ENCODE results near the gene SGMS2. TPM values are rescaled to one million over a fixed set of nuclear protein-coding genes. Genes with fewer than 3 reads are reported as not detected.
"Not testable (repeated sequence)": the region's sequence is repeated elsewhere in the genome, so short reads cannot be mapped to it uniquely, and the experiment has no call there.

Gene SGMS2
- total and polyA plus RNA-seq, 2 donors (not counting 1 experiment from before 2014, with no cell fraction given), result 0.12 TPM; not detected in 1

DNA sequence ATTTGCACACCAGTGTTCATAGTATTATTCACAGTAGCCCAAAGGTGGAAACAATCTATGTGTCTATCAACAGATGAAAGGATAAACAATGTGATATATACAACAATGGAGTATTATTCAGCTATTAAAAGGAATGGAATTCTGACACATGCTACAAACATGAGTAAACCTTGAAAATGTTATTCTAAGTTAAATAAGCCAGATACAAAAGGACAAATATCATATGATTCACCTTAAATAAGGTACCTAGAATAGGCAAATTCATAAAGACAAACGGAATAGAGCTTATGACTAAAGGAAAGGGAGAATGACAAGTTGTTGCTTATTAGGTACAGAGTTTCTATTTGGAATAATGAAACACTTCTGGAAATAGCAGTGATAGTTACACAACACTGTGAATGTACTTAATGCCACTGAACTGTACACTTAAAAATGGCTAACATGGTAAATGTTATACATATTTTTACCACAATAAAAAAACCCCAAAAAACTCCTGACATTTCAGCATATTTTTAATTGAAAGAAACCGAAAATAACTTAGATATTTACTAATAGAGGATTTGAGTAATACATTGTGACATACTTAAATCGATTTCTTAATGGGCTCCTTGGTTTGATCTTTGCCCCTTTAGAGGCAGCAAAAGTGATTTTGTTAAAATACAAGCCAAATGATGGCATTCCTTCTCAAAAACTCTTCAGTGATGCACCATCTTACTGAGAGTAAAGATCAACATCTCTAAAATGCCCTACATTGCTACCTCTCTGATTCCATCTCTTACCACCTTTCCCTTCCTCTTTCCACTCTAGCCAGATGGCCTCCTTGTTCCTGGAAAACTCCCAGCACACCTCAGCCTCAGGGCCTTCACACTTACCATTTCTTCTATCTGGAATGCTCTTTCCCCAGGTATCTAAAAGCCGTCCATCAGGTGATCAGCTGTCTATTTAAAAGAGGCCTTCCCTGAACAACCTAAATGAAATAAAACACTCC lies 98.0 kb downstream of the SGMS2 start:
- Histone ChIP-seq H3K79me2 (ENCODE audit: control insufficient read depth, insufficient read depth, low read length) (no peaks in the 10 kb centered on the region), H2AFZ (ENCODE audit: insufficient read depth, low read depth, low read length, poor library complexity, severe bottlenecking) (no peak overlapping the region), H3K4me2 (replicated peaks; ENCODE audit: low read depth, low read length, poor library complexity, severe bottlenecking) (no peak overlapping the region), H3K4me1 (ENCODE audit: control insufficient read depth in 2 of 2, insufficient read depth in 2 of 2, low read length in 2 of 2) (no peaks in the 10 kb centered on the region), H3K9ac (ENCODE audit: low read length) (no peak overlapping the region), H3K27me3 (replicated peaks in 1 of 4; ENCODE audit: control extremely low read depth in 1 of 4, control insufficient read depth in 3 of 4, insufficient read depth in 4 of 4, low read length in 3 of 4) (peaks cover 0 to 3% (median 0%) of the 10 kb centered on the region in 4 experiments), H3K27ac (ENCODE audit: low read length in 2 of 2) (no peak overlapping the region), H3K4me3 (ENCODE audit: control extremely low read depth in 1 of 5, extremely low read depth in 1 of 5, insufficient read depth in 1 of 5, low read depth in 2 of 5, low read length in 4 of 5) (no peak overlapping the region), H3K36me3 (replicated peaks in 1 of 2; ENCODE audit: control extremely low read depth in 1 of 2, control insufficient read depth in 1 of 2, extremely low read depth in 1 of 2, insufficient read depth in 2 of 2, low read length in 1 of 2) (no peaks in the 10 kb centered on the region), H3K9me3 (ENCODE audit: control extremely low read depth in 1 of 3, control insufficient read depth in 2 of 3, insufficient read depth in 1 of 3, low read length in 2 of 3) (peaks cover 4 to 11% (median 6%) of the 10 kb centered on the region in 3 donors), H4K20me1 (ENCODE audit: control insufficient read depth, insufficient read depth, low read length, poor library complexity, severe bottlenecking) (no peaks in the 10 kb centered on the region)
- TF ChIP-seq EZH2 (IDR thresholded peaks at IDR 0.05; ENCODE audit: borderline replicate concordance, insufficient read depth, low read depth, low read length, poor library complexity, severe bottlenecking), result no peak
- TF ChIP-seq, protein P1, sequence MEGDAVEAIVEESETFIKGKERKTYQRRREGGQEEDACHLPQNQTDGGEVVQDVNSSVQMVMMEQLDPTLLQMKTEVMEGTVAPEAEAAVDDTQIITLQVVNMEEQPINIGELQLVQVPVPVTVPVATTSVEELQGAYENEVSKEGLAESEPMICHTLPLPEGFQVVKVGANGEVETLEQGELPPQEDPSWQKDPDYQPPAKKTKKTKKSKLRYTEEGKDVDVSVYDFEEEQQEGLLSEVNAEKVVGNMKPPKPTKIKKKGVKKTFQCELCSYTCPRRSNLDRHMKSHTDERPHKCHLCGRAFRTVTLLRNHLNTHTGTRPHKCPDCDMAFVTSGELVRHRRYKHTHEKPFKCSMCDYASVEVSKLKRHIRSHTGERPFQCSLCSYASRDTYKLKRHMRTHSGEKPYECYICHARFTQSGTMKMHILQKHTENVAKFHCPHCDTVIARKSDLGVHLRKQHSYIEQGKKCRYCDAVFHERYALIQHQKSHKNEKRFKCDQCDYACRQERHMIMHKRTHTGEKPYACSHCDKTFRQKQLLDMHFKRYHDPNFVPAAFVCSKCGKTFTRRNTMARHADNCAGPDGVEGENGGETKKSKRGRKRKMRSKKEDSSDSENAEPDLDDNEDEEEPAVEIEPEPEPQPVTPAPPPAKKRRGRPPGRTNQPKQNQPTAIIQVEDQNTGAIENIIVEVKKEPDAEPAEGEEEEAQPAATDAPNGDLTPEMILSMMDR (IDR thresholded peaks at IDR 0.05), result no peak
- H3K4me3 Mint-ChIP-seq, result no peak overlapping the region
- H3K9me3 Mint-ChIP-seq (ENCODE audit: insufficient read depth), result peaks cover 8% of the 10 kb centered on the region
- no peak for ATAC-seq (ENCODE audit: low read depth)
- intact Hi-C loops (cut with micrococcal nuclease), result no loop called here
- H3K27ac Mint-ChIP-seq, result no peak overlapping the region
- POLR2A ChIA-PET, result no interaction called here
- no peak for DNase-seq
- H3K4me1 Mint-ChIP-seq, result no peaks in the 10 kb centered on the region
- WGBS (ENCODE audit: insufficient coverage), result 96% methylated on average over 2 of the region's 4 CpGs
- CTCF ChIA-PET, result interaction anchor here (1.3 kb wide), 1 partner anchor 10 kb away, joined by 5 read pairs; no protein-coding TSS in a partner anchor
- H3K27me3 Mint-ChIP-seq, result peaks cover 6% of the 10 kb centered on the region

GRCh38 chr4:107925713-107926112 lies 101.0 kb downstream of the SGMS2 start:
- DNase-seq; H2AFZ ChIP-seq (ENCODE audit: insufficient read depth, low read depth, low read length, poor library complexity, severe bottlenecking); H3K79me2 ChIP-seq (ENCODE audit: control insufficient read depth, insufficient read depth, low read length); H3K9me3 Mint-ChIP-seq (ENCODE audit: insufficient read depth); H3K27ac ChIP-seq (ENCODE audit: low read length in 2 of 2); H3K36me3 ChIP-seq (replicated peaks in 1 of 2; ENCODE audit: control extremely low read depth in 1 of 2, control insufficient read depth in 1 of 2, extremely low read depth in 1 of 2, insufficient read depth in 2 of 2, low read length in 1 of 2); H3K27ac Mint-ChIP-seq; H4K20me1 ChIP-seq (ENCODE audit: control insufficient read depth, insufficient read depth, low read length, poor library complexity, severe bottlenecking); H3K4me3 Mint-ChIP-seq; H3K27me3 ChIP-seq (replicated peaks in 1 of 4; ENCODE audit: control extremely low read depth in 1 of 4, control insufficient read depth in 3 of 4, insufficient read depth in 4 of 4, low read length in 3 of 4); H3K27me3 Mint-ChIP-seq; ATAC-seq (ENCODE audit: low read depth); H3K9me3 ChIP-seq (ENCODE audit: control extremely low read depth in 1 of 3, control insufficient read depth in 2 of 3, insufficient read depth in 1 of 3, low read length in 2 of 3); H3K9ac ChIP-seq (ENCODE audit: low read length); POLR2A ChIA-PET; H3K4me3 ChIP-seq (ENCODE audit: control extremely low read depth in 1 of 5, extremely low read depth in 1 of 5, insufficient read depth in 1 of 5, low read depth in 2 of 5, low read length in 4 of 5); CTCF ChIA-PET; H3K4me1 ChIP-seq (ENCODE audit: control insufficient read depth in 2 of 2, insufficient read depth in 2 of 2, low read length in 2 of 2); intact Hi-C loops (cut with micrococcal nuclease); H3K4me1 Mint-ChIP-seq; H3K4me2 ChIP-seq (replicated peaks; ENCODE audit: low read depth, low read length, poor library complexity, severe bottlenecking): not testable (repeated sequence)

- H3K27me3 Mint-ChIP-seq, CTCF ChIA-PET: not testable (repeated sequence)
Observed at GRCh38 chr4:107926875-107927274, 102.1 kb downstream of the SGMS2 start.

More at GRCh38 chr4:107926875-107927274, 102.1 kb downstream of the SGMS2 start:
- DNase-seq; intact Hi-C loops (cut with micrococcal nuclease); POLR2A ChIA-PET; H3K36me3 ChIP-seq (replicated peaks in 1 of 2; ENCODE audit: control extremely low read depth in 1 of 2, control insufficient read depth in 1 of 2, extremely low read depth in 1 of 2, insufficient read depth in 2 of 2, low read length in 1 of 2); H3K9me3 ChIP-seq (ENCODE audit: control extremely low read depth in 1 of 3, control insufficient read depth in 2 of 3, insufficient read depth in 1 of 3, low read length in 2 of 3); H3K4me1 Mint-ChIP-seq; H3K27me3 ChIP-seq (replicated peaks in 1 of 4; ENCODE audit: control extremely low read depth in 1 of 4, control insufficient read depth in 3 of 4, insufficient read depth in 4 of 4, low read length in 3 of 4); H3K79me2 ChIP-seq (ENCODE audit: control insufficient read depth, insufficient read depth, low read length); H2AFZ ChIP-seq (ENCODE audit: insufficient read depth, low read depth, low read length, poor library complexity, severe bottlenecking); H3K9me3 Mint-ChIP-seq (ENCODE audit: insufficient read depth); ATAC-seq (ENCODE audit: low read depth); H4K20me1 ChIP-seq (ENCODE audit: control insufficient read depth, insufficient read depth, low read length, poor library complexity, severe bottlenecking); H3K27ac Mint-ChIP-seq; H3K4me2 ChIP-seq (replicated peaks; ENCODE audit: low read depth, low read length, poor library complexity, severe bottlenecking); H3K9ac ChIP-seq (ENCODE audit: low read length); H3K4me3 Mint-ChIP-seq; H3K4me1 ChIP-seq (ENCODE audit: control insufficient read depth in 2 of 2, insufficient read depth in 2 of 2, low read length in 2 of 2); H3K4me3 ChIP-seq (ENCODE audit: control extremely low read depth in 1 of 5, extremely low read depth in 1 of 5, insufficient read depth in 1 of 5, low read depth in 2 of 5, low read length in 4 of 5); H3K27ac ChIP-seq (ENCODE audit: low read length in 2 of 2): not testable (repeated sequence)
- 93% methylated on average over 3 of the region's 4 CpGs for WGBS (ENCODE audit: insufficient coverage)

Measured in B cell (primary cell).